Activated CD8-positive, alpha-beta memory T cell treated with anti-CD3 and anti-CD28 coated beads for 36 hours (primary cell): Measurements from ENCODE around the gene ARID1B. TPM values are rescaled to one million over a fixed set of nuclear protein-coding genes. Genes with fewer than 3 reads are reported as not detected.
"Not testable (repeated sequence)": the region's sequence is repeated elsewhere in the genome, so short reads cannot be mapped to it uniquely, and the experiment has no call there.

Experiments used
- CTCF ChIA-PET: fragments of 350-600 bp; sonication (Branson Sonifier 250); formaldehyde crosslinking; loops from one replicate; lab custom pipeline; 2021; ENCODE audit warnings: antibody characterized with exemption; lab: Charles Lee
- POLR2A ChIA-PET: fragments of 350-600 bp; sonication (Branson Sonifier 250); formaldehyde crosslinking; loops from one replicate; lab custom pipeline; 2021; ENCODE audit warnings: antibody characterized with exemption; lab: Charles Lee
- total RNA-seq, 2 experiments: library from RNA; stranded (reverse); gene quantifications; one replicate each; pipeline ENCODE4 v1.2.3, GENCODE V29; 2021

Gene ARID1B
- total RNA-seq, 2 experiments from 2014 or later = 48.4 to 49.5 TPM

GRCh38 chr6:157035546-157035945 lies 258.4 kb downstream of the ARID1B start:
- CTCF ChIA-PET = interaction anchor here (0.9 to 2.4 kb wide), 4 partner anchors 11 to 149 kb away, joined by 3 to 5 read pairs (median 4); no protein-coding TSS in a partner anchor
- POLR2A ChIA-PET = interaction anchor here (2.0 kb wide), 1 partner anchor 14 kb away, joined by 5 read pairs; no protein-coding TSS in a partner anchor

DNA sequence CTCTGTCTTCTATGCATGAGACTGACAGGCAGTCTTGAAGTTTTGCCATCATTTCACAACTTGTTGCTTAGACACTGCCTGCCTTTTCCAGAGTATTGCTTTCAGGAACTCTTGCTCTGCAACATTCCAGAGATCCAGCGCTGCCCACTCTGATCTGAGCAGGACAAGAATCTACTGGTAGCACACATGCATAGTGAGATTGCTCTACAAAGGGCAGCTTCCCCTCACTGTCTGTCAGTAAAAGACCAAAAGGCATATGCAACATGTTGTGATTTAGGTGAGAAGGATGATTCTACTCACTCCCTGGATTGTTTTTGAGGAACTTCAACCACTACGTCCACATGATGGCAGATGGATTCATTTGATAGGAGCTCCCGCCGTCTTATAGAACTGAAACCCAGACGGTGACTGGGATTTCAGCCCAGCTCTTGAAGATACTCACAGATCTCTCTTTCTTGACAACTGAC lies 259.1 kb downstream of the ARID1B start:
- ChIA-PET POLR2A (interaction anchor here (2.0 kb wide), 1 partner anchor 15 kb away, joined by 5 read pairs; no protein-coding TSS in a partner anchor), CTCF (interaction anchor here (0.9 kb wide), 1 partner anchor 10 kb away, joined by 3 read pairs; no protein-coding TSS in a partner anchor)

DNA sequence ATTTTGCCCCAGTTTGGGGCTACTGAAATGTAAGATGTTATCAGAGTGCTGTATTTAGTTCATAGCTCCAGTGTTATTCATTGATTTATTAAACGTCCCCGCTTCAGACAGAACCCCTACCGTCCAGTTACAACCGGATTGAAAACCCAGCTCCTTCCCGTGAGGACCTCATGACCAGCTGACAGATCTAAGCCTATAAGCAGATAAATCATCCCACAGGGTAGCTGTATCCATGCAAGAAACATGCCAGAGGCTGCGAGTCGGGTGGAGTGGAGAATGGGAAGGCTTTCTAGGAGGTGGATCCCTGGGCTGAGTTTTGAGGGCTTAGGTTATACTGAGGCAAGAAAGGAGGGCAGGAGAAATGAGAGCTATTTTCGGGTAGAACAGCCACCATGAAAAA lies 260.0 kb downstream of the ARID1B start:
- CTCF ChIA-PET = no interaction called here
- POLR2A ChIA-PET = interaction anchor here (2.0 kb wide), 1 partner anchor 16 kb away, joined by 5 read pairs; no protein-coding TSS in a partner anchor

DNA sequence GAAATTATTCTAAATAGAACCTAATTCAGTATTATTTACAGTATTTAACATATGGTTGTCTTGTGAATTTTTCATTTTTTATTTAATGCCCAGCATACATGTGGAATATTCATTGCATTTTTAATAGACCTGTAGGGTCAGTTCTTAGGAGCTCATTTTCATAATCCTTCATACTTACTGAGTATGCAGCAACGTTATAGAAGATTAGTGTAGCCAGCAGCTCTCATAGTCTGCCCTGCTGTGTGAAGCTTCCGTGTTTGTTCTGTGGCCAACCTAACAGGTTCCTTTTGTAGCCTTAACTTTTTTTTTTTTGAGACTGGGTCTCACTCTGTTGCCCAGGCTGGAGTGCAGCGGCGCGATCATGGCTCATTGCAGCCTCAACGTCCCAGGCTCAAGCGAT lies 261.4 kb downstream of the ARID1B start:
- ChIA-PET CTCF (no interaction called here), POLR2A (no interaction called here)

GRCh38 chr6:157039639-157040038 lies 262.5 kb downstream of the ARID1B start:
- CTCF ChIA-PET = interaction anchor here (0.7 kb wide), 1 partner anchor 97 kb away, joined by 3 read pairs; no protein-coding TSS in a partner anchor
- POLR2A ChIA-PET = not testable (repeated sequence)

DNA sequence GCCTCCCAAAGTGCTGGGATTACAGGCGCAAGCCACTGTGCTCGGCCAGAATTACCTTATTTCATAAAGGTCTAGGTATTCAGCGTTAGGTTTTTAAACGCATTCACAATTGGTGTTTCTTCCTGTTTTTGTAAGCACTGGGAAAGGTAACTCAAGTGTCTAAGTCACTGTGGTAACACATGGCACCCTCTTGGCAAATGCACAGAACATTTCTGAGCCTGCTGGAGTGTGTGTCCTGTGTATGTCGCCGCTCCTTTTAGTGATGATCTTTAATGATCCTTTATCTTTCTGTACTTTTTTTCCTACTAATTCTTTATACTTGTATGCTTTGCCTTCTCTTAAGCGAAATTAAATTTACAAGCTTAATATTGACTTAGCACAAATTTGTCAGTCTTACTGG lies 263.0 kb downstream of the ARID1B start:
- ChIA-PET CTCF (no interaction called here), POLR2A (no interaction called here)

- ChIA-PET CTCF (interaction anchor here (0.5 to 1.7 kb wide), 6 partner anchors 10 to 172 kb away, joined by 3 read pairs; no protein-coding TSS in a partner anchor), POLR2A (no interaction called here)
Measured at GRCh38 chr6:157045831-157046454, 268.8 kb downstream of the ARID1B start.

DNA sequence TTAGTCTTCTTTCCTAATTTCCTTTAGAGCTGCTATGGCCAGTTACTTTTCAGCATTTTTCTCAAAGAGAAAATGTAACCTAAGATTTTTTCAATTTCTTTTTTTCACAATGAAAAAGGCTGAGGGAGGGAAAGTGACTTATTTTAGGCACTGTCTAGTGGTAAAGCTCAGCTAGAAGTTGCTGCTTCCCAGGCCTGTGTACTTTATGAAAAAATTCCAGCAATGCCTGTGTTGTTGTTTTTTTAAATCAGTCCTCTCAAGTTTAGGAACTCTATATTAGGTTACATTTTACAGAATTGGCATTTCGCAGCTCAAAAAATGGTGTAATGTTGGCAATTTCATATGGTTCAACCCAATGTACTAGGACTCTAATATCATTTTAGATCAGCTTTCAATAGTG lies 269.6 kb downstream of the ARID1B start:
- CTCF ChIA-PET = interaction anchor here (1.3 to 1.5 kb wide), 3 partner anchors 9 to 21 kb away, joined by 3 read pairs; no protein-coding TSS in a partner anchor
- POLR2A ChIA-PET = no interaction called here

DNA sequence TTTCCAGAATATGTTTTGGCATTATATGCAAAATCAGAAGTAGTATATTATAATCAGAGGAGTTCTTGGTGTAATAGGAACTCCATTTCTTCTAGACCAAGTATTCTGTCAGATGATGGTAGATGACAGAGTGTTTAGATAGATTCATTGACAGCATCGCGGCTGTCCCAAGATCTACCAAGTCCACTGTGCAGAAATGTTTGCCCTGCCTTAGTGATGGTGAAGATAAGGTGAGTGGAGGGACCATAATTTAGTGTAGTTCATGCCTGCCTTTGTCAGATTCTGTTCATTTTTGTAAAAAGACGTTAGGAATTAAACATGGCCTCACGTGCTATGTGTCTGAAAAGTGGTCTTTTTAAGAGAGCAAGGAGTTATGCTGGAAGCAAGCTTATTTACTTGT lies 270.1 kb downstream of the ARID1B start:
- CTCF ChIA-PET = interaction anchor here (1.0 to 1.3 kb wide), 2 partner anchors 9 to 18 kb away, joined by 3 read pairs; no protein-coding TSS in a partner anchor
- POLR2A ChIA-PET = no interaction called here

DNA sequence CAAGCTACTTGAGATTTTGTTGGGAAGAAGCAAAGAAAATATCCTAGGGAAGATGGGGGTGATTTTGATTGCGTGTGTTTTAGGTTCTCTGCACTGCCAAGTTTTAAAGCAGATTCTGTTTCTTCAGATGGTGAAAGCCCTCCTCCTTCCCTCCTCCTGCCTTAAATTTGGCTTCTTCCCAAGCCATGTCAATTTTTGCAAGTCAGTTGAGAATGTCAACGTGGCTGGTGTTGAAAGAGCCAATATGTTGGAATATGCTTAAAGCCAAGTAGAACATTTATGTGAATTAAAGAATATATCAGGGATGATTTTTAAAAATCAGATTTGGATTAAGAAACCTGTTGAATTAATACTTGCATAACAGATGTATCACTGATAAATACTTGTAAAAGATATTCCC lies 270.8 kb downstream of the ARID1B start:
- POLR2A ChIA-PET = no interaction called here
- CTCF ChIA-PET = interaction anchor here (1.0 kb wide), 1 partner anchor 19 kb away, joined by 3 read pairs; no protein-coding TSS in a partner anchor

GRCh38 chr6:157049133-157049532 lies 272.0 kb downstream of the ARID1B start:
- CTCF ChIA-PET = interaction anchor here (0.7 to 1.1 kb wide), 2 partner anchors 59 to 461 kb away, joined by 3 to 4 read pairs; no protein-coding TSS in a partner anchor
- POLR2A ChIA-PET = no interaction called here

- CTCF ChIA-PET = no interaction called here
Measured at GRCh38 chr6:157050537-157051265, 273.5 kb downstream of the ARID1B start.

DNA sequence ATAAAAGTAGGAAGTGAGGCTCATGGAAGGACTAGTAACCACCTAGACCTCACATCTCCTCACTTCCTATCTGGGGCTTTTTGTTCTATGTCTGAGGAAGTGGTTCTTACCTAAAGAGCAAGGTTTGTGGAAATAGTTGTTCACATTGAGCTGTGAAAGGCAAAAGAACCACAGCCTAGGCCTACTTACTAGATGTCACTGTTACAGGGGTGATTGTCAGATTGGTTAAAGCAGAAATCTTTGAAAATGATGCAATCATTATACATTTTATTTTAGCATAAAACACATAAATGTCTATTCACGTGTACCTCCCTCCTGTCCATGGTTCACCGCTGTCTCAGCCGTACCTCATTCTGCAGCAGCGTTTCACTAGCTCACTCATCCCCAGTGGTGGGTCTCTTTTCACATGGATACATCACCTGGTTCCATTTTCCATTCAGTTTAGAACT lies 277.4 kb downstream of the ARID1B start:
- ChIA-PET POLR2A (interaction anchor here (1.3 kb wide), 1 partner anchor 220 kb away, joined by 4 read pairs; no protein-coding TSS in a partner anchor), CTCF (interaction anchor here (0.9 to 1.6 kb wide), 4 partner anchors 14 to 220 kb away, joined by 3 to 5 read pairs (median 4); no protein-coding TSS in a partner anchor)

More at GRCh38 chr6:157050537-157051265, 273.5 kb downstream of the ARID1B start:
- POLR2A ChIA-PET = no interaction called here

- CTCF ChIA-PET = interaction anchor here (1.1 to 1.6 kb wide), 3 partner anchors 9 to 44 kb away, joined by 3 to 5 read pairs (median 3); no protein-coding TSS in a partner anchor
- POLR2A ChIA-PET = interaction anchor here (1.0 to 1.2 kb wide), 2 partner anchors 12 to 34 kb away, joined by 3 to 4 read pairs; no protein-coding TSS in a partner anchor
Measured at GRCh38 chr6:157055863-157056262, 278.7 kb downstream of the ARID1B start.

- CTCF ChIA-PET = interaction anchor here (1.1 to 1.5 kb wide), 2 partner anchors 10 to 35 kb away, joined by 3 read pairs; no protein-coding TSS in a partner anchor
- POLR2A ChIA-PET = interaction anchor here (0.7 to 1.2 kb wide), 3 partner anchors 11 to 164 kb away, joined by 3 to 4 read pairs (median 3); no protein-coding TSS in a partner anchor
Measured at GRCh38 chr6:157056275-157056674, 279.1 kb downstream of the ARID1B start.

GRCh38 chr6:157058574-157058973 lies 281.4 kb downstream of the ARID1B start:
- POLR2A ChIA-PET = no interaction called here

GRCh38 chr6:157059781-157060180 lies 282.6 kb downstream of the ARID1B start:
- ChIA-PET POLR2A (no interaction called here), CTCF (no interaction called here)

More at GRCh38 chr6:157058574-157058973, 281.4 kb downstream of the ARID1B start:
- CTCF ChIA-PET = interaction anchor here (0.6 kb wide), 1 partner anchor 36 kb away, joined by 3 read pairs; no protein-coding TSS in a partner anchor

- ChIA-PET CTCF (no interaction called here), POLR2A (no interaction called here)
Measured at GRCh38 chr6:157060440-157060952, 283.3 kb downstream of the ARID1B start.
